Kasumi-1 (cell line): ENCODE measurements around the gene DCHS1.
"Not testable (repeated sequence)": the region's sequence is repeated elsewhere in the genome, so short reads cannot be mapped to it uniquely, and the experiment has no call there.

Source experiments
- DNase-seq, 2 experiments: peaks; one replicate each; lab custom pipeline; 2025; lab: John Stamatoyannopoulos, UW

DCHS1 gene

GRCh38 chr11:6655790-6656583 lies at the start of gene DCHS1:
TSS of gene DCHS1 (minus strand) at chr11:6655809. CDS start at chr11:6641613, 14,196 bp downstream.
- no peak for DNase-seq

- peak; percentile 91 to 94 for DNase-seq
Observed at GRCh38 chr11:6703247-6704063, 47.8 kb upstream of the DCHS1 start.

GRCh38 chr11:6701955-6702354 lies 46.3 kb upstream of the DCHS1 start:
- not testable (repeated sequence) for DNase-seq

GRCh38 chr11:6695377-6695776 lies 39.8 kb upstream of the DCHS1 start:
- DNase-seq = no peak

GRCh38 chr11:6694229-6694535 lies 38.6 kb upstream of the DCHS1 start:
- DNase-seq = no peak

GRCh38 chr11:6693342-6694228 lies 38.0 kb upstream of the DCHS1 start:
- DNase-seq = no peak

GRCh38 chr11:6692128-6692527 lies 36.5 kb upstream of the DCHS1 start:
- no peak for DNase-seq

- not testable (repeated sequence) for DNase-seq
Observed at GRCh38 chr11:6690431-6691132, 35.0 kb upstream of the DCHS1 start.

GRCh38 chr11:6687876-6688275 lies 32.3 kb upstream of the DCHS1 start:
- no peak for DNase-seq

GRCh38 chr11:6686006-6686405 lies 30.4 kb upstream of the DCHS1 start:
- no peak for DNase-seq

- DNase-seq = not testable (repeated sequence)
Observed at GRCh38 chr11:6684068-6684467, 28.5 kb upstream of the DCHS1 start.

GRCh38 chr11:6682936-6683861 lies 27.6 kb upstream of the DCHS1 start, which contains the start of gene MRPL17:
TSS of gene MRPL17 (minus strand) at chr11:6683340. CDS start at chr11:6683296, 44 bp downstream.
- peak; percentile 99 for DNase-seq

GRCh38 chr11:6682591-6682935 lies 27.0 kb upstream of the DCHS1 start:
- DNase-seq = no peak

- DNase-seq = peak in 1 of 2 experiments; percentile 25
Observed at GRCh38 chr11:6681949-6682348, 26.3 kb upstream of the DCHS1 start.

- DNase-seq = no peak
Observed at GRCh38 chr11:6681505-6681904, 25.9 kb upstream of the DCHS1 start.

GRCh38 chr11:6677018-6677417 lies 21.4 kb upstream of the DCHS1 start:
- no peak for DNase-seq

- peak in 1 of 2 experiments; percentile 14 for DNase-seq
Observed at GRCh38 chr11:6674862-6675261, 19.3 kb upstream of the DCHS1 start.

GRCh38 chr11:6674219-6674597 lies 18.6 kb upstream of the DCHS1 start:
- no peak for DNase-seq

- DNase-seq = no peak
Observed at GRCh38 chr11:6673523-6674218, 18.1 kb upstream of the DCHS1 start.

GRCh38 chr11:6671991-6672390 lies 16.4 kb upstream of the DCHS1 start:
- no peak for DNase-seq
